ENCODE data around the gene CALML5. TPM values are rescaled to one million over a fixed set of nuclear protein-coding genes. Genes with fewer than 3 reads are reported as not detected.

The CALML5 gene
- total and polyA plus RNA-seq, 9 of the 15 experiments (the other 6 are each of a cell fraction or from before 2014, with no cell fraction given), result not detected

DNA sequence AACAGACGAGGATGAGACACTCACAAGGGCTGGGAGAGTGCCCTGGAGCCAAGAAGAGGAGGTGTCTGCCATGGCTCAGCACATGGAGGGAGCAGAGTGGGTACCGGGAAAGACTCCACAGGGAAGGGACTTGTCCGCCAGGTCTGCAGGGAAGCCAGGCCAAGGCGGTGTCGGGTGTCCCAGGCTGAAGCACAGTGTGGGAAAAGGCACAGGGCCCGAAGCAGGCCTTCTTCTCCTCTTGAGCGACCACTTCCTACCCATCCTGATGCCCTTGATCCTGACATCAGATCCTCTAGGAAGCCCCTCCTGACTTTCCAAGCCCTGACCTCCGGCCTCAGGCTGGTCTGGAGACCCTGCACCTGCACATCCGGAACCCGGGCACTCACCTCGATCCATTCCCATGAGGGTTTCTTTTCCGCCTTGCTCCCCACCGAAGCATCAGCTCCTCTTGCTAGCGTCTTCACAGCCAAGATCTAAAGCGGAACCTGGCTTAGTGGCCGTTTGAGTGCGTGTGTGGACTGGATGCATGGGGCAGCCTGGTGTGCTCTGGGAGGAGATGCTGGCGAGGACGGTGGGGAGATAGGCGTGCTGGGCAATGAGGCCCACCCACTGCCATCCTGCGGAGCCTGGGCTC, 33.8 kb upstream of the CALML5 start (continued):
- TF ChIP-seq ZNF311 (CRISPR knock-in tag; IDR thresholded peaks at IDR 0.05) (no peak), ZNF583 (CRISPR knock-in tag; IDR thresholded peaks at IDR 0.05) (no peak), RBM39 (optimal IDR thresholded peaks at IDR 0.05; ENCODE audit: low read depth, low read length) (no peak)
- TF ChIP-seq, protein P1, sequence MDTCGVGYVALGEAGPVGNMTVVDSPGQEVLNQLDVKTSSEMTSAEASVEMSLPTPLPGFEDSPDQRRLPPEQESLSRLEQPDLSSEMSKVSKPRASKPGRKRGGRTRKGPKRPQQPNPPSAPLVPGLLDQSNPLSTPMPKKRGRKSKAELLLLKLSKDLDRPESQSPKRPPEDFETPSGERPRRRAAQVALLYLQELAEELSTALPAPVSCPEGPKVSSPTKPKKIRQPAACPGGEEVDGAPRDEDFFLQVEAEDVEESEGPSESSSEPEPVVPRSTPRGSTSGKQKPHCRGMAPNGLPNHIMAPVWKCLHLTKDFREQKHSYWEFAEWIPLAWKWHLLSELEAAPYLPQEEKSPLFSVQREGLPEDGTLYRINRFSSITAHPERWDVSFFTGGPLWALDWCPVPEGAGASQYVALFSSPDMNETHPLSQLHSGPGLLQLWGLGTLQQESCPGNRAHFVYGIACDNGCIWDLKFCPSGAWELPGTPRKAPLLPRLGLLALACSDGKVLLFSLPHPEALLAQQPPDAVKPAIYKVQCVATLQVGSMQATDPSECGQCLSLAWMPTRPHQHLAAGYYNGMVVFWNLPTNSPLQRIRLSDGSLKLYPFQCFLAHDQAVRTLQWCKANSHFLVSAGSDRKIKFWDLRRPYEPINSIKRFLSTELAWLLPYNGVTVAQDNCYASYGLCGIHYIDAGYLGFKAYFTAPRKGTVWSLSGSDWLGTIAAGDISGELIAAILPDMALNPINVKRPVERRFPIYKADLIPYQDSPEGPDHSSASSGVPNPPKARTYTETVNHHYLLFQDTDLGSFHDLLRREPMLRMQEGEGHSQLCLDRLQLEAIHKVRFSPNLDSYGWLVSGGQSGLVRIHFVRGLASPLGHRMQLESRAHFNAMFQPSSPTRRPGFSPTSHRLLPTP (IDR thresholded peaks at IDR 0.05; ENCODE audit: borderline replicate concordance, extremely low read depth, insufficient read length), result no peak
- TF ChIP-seq, protein P2, sequence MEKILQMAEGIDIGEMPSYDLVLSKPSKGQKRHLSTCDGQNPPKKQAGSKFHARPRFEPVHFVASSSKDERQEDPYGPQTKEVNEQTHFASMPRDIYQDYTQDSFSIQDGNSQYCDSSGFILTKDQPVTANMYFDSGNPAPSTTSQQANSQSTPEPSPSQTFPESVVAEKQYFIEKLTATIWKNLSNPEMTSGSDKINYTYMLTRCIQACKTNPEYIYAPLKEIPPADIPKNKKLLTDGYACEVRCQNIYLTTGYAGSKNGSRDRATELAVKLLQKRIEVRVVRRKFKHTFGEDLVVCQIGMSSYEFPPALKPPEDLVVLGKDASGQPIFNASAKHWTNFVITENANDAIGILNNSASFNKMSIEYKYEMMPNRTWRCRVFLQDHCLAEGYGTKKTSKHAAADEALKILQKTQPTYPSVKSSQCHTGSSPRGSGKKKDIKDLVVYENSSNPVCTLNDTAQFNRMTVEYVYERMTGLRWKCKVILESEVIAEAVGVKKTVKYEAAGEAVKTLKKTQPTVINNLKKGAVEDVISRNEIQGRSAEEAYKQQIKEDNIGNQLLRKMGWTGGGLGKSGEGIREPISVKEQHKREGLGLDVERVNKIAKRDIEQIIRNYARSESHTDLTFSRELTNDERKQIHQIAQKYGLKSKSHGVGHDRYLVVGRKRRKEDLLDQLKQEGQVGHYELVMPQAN (IDR thresholded peaks at IDR 0.05; ENCODE audit: borderline replicate concordance), result no peak
- TF ChIP-seq, protein P3, sequence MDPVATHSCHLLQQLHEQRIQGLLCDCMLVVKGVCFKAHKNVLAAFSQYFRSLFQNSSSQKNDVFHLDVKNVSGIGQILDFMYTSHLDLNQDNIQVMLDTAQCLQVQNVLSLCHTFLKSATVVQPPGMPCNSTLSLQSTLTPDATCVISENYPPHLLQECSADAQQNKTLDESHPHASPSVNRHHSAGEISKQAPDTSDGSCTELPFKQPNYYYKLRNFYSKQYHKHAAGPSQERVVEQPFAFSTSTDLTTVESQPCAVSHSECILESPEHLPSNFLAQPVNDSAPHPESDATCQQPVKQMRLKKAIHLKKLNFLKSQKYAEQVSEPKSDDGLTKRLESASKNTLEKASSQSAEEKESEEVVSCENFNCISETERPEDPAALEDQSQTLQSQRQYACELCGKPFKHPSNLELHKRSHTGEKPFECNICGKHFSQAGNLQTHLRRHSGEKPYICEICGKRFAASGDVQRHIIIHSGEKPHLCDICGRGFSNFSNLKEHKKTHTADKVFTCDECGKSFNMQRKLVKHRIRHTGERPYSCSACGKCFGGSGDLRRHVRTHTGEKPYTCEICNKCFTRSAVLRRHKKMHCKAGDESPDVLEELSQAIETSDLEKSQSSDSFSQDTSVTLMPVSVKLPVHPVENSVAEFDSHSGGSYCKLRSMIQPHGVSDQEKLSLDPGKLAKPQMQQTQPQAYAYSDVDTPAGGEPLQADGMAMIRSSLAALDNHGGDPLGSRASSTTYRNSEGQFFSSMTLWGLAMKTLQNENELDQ (CRISPR knock-in tag; IDR thresholded peaks at IDR 0.05; ENCODE audit: borderline replicate concordance), result no peak
